Measurements from ENCODE around the gene OSBPL9. TPM values are rescaled to one million over a fixed set of nuclear protein-coding genes. Genes with fewer than 3 reads are reported as not detected.
"Not testable (repeated sequence)": the region's sequence is repeated elsewhere in the genome, so short reads cannot be mapped to it uniquely, and the experiment has no call there.

Gene OSBPL9
- polyA plus RNA-seq, 5 donors, result 82.3 to 140 (median 131) TPM

DNA sequence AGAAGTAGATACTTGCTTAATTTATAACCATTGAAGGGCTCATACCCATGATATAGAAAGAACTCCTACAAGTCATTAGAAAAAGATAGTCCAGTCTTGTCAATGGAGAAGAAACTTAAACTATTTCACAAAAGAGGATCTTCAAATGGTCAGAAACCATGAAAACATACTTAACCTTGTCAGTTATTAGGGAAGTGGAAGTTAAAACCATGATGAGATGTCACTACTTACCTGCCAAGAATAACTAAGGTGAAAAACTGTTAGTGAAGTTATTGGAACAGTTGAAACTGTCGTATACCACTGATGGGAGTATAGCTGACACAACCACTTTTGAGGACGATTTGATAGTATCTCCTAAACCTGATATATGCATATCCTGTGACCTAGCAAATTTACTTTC is 46.8 kb downstream of the OSBPL9 start:
- no peak for DNase-seq

DNA sequence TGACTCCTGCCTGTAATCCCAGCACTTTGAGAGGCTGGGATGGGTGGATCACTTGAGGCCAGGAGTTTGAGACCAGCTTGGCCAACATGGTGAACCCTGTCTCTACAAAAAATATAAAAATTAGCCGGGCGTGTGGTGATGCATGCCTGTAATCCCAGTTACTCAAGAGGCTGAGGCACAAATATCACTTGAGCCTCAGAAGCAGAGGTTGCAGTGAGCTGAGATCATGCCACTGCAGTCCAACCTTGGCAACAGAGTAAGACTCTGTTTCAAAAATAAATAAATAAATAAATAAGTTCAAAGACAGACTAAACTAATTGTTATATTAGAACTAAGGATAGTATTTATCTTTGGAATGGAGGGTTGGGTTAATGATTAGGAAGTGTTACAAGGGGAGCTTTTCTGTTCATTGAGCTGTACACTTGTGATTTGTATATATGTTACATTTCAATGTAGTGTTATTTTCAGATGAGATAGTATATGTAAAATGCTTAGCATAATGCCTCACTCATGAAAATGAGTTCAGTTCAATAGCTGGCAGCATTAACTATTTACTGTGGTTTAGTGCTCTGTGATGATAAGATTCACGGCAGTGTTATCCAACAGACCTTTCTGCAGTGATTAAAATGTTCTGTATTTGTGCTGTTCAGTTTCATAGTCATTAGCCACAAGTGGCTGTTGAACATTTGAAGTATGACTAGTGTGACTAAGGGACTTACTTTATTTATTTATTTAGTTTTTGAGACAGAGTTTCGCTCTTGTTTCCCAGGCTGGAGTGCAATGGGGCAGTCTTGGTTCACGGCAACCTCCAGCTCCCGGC is 47.7 kb downstream of the OSBPL9 start:
- DNase-seq, result no peak

DNA sequence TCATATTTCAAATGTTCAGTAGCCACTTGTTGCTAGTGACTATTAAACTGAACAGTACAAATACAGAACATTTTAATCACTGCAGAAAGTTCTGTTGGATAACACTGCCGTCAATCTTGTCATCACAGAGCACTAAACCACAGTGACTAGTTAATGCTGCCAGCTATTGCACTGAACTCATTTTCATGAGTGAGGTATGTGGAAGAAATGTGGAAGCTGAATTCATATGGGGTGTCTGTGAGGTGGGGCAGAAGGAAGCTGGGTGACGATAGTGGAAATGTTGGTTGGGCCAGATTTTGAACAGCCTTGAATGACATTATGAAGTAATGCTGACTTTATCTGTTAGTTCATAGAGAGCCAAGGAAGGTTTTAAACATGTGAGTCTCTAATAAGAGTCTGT is 49.6 kb downstream of the OSBPL9 start:
- no peak for DNase-seq

DNA sequence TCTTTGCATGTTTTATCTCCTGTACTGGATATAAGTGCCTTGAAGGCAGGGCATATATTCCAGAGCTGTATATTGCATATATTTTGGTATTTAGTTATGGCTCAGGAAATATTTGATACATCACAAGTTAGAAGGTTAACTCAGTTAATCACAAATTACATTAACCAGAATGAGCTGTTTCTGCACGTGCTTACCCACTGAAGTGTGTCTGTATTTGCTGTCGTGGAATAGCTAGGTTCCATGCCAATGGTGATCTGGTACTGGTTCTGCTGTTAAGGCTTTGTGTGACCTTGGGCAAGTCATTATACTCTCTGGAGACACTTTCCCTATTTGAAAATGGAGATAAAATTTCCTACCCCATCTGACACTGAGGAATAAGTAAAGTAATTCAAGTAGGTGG is 50.7 kb downstream of the OSBPL9 start:
- DNase-seq, result no peak

DNA sequence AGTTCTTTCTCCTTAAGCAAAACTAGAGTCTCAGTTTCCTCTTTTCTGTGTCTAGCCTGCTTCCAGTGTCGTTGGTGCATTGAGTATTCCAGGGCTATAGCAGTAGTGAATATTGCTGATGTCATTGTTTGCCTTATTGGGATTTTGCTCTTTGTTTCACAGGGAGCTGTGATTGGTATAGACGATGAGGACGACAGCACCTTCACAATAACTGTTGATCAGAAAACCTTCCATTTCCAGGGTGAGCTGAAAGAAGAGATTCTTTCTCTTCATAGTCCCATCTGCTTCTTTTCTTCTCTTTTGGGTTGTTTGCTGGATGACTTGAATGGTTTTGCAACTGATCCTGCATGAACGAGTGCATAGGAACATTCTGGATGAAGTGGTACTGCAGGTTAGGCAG is 52.4 kb downstream of the OSBPL9 start:
- DNase-seq, result no peak

DNA sequence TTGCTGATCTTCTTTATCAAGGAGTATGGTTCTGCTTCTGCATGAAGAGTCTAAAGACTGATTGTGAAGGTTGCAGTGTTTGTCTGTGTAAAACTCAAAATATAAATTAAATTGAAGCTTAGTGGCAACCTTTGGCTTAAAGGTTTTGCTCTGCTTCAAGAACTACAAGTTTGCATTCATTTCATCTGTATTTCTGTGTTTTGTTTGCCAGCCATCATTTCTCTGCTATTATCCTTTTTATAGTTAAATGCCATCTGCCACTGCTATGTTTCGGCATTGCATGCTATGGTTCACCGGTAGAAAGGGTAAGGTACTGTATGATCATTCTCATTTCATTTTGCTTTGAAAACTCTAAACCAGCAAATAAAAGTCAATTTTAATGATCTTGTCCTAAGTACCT is 52.9 kb downstream of the OSBPL9 start:
- DNase-seq, result no peak

DNA sequence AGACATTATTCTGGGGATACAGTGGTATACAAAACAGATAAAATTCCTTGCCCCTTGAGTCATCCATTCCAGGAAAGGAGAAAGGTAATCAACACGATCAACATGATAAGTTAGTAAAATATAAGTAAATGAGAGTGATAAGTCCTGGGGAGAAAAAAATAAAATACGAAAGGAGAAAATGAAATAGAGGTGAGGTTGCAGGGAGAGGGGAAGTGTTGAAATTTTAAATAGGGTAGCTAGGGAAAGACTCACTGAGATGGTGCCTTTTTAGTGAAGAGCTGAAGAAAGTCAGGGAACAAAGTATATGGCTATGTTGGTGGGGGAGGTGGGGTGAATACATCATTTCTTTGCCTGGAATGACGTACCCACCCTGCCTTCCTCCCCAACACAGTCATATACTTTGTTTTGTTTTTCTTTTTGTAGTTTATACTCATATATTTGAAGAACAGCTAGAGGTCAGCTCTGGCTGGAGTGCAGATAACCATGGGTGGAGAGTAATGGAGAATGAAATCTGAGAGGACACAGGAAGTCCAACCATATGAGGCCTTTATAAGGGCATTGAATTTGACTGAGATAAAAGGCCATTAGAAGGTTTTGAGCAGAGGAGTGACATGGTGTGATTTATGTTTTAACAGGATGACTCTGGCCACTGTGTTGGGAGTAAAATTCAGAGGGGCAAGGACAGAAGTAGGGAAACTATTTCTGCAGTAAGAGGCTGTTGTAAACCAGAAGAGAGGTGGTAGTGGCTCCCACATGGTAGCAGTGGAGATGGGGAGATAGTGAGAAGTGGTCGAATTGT is 54.8 kb downstream of the OSBPL9 start:
- no peak for DNase-seq

DNA sequence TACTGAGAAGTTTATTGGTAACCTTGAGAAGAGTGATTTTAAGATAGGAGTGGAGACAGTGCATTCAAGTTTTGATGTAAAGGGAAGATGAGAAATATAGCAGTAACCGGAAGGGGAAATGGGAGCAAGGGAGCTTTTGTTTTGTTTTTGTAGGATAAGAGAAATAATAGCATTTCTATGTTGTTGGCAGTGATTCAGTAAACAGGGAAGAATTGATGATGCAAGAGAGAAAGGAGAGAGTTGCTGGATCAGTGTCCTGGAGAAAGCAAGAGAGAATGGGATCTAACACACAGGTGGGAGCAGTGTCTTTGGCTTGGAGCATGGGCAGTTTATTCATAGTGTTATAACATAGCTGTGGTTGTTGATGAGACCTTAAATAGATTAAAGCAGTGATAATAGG is 56.4 kb downstream of the OSBPL9 start:
- no peak for DNase-seq

DNA sequence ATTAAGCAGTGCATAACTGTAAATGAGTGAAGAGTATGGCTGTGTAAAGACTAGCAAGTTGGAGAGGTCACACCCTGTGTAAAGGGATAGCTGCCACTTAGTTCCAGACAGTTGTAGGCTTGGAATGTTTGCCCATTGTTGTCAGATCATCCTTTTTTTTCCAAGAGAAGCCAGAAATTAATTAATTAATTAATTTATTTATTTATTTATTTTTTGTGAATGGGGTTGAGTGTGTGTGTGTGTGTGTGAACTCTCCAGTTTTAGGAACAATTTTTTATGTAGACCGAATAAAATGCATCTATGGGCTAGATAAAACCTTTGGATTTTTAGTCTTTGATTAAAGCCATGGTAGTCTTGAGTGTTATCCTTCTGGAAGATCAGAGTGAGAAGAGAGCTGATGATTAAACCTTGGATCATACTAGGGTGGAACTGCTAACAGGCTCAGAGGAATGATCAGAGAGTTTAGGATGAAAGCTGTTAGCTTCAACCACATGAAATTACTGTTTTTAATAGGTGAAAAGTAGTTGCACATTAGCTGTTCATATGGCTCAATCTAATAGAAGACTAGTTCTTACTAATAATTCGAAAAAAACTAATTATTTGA is 58.4 kb downstream of the OSBPL9 start:
- no peak for DNase-seq

DNA sequence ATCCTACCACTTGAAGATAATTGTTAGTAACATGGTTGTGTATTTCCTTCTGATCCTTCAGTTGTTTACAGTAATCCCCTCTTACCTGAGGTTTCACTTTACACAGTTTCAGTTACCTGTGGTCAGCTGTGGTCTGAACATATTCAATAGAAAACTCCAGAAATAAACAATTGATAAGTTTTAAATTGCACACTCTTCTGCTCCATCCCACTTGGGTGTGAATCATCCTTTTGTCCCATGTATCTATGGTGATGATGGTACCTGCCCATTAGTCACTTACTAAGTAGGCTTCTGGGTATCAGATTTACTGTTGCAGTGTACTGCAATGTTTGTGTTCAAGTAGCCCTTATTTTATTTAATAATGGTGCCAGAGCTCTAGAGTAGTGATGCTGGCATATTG is 62.5 kb downstream of the OSBPL9 start:
- DNase-seq, result no peak

DNA sequence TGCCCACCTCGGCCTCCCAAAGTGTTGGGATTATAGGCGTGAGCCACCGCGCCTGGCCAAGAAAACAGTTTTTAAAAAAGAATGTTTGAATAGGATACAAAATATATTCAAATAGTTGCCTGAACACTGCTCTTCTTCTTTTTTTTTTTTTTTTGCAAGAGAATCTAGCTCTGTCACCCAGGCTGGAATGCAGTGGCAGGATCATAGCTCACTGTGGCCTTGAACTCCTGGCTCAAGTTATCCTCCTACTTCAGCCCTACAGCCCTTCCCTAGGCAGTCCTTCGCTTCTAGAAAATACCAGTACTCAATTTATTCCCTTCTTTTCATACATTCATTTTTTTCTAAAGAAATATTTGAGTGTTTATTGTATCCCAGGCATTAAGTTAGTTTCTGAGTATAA is 67.9 kb downstream of the OSBPL9 start:
- DNase-seq, result no peak

DNA sequence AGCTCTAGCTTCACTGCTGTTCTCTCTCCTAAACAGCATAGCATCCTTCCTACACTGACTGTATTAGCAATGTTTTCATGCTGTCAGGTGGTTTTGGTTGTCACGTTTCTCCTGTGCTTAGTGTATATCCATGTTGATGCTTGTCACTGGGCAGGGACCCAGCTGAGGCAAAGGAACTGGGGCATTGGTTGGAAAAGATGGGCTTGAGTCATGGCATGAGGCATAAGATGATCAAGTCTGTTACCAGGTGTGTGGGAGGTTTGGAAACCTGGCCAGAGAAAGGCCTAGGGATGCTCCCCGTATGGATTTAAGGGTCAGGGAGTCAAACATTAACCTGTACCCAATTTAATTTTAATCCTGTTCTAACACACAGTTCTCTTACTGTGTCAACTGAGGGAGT is 69.6 kb downstream of the OSBPL9 start:
- DNase-seq, result no peak

DNA sequence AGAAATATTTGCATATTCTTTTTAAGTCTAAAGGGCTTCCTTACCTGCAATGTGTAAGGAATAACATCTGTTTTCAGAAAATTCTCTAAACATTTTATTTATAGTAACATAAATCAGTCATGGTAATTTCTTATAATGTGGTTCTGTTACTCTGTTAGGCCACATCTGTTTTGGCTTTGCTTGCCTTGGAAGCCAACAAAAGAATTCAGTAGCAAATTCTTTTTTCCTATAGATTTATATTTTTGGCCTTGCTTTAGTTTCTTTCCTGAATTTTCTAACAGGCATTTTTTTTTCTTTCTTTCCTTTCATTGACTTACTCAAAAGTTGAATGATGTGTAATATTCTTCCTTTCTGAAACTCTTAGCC is 72.2 kb downstream of the OSBPL9 start:
- no peak for DNase-seq

DNA sequence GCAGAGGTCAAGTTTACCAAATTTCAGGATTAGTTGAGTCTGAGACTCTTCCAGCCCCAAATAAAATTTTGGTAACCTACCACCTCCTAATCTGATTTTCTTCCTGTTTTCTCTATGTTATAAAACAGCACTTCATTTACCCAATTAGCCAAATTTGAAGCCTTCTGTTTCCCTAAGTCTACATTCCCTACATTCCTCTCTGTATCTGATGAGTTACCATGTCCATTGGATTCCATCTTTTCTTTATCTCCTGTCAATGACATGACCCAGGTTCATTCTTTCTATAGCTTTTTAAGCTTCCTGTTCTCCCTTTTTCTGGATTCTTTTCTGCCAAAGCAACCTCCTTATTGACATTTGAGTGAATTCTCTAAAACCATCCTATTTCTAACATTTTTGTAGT is 72.8 kb downstream of the OSBPL9 start:
- DNase-seq, result no peak

DNA sequence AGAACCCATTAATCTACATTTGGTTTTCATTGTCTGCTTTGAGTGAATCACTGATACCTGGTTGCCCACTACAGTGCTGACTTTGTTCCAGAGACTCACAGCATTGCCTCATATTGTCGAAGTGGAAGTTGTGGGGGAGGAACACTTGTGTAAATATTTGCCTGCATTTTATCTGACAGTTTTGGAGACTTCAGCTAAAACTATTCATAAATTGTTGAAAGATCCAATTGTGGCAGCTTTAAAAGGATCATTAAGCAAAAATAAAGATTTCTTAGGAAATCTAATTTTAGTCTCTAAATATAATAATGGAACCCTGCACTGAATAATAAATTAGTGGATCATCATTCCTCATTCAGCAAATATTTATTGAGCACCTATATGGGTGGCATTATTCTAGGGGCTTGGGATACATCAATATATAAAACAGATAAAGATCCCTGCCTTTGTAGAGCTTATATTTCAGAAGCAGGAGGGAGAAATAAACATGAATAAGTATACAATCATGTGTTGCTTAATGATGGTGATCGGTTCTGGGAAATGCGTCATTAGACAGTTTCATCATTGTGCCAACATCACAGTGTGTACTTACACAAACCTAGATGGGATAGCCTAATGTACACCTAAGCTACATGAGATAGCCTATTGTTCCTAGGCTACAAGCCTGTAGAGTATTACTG is 73.5 kb downstream of the OSBPL9 start:
- no peak for DNase-seq

DNA sequence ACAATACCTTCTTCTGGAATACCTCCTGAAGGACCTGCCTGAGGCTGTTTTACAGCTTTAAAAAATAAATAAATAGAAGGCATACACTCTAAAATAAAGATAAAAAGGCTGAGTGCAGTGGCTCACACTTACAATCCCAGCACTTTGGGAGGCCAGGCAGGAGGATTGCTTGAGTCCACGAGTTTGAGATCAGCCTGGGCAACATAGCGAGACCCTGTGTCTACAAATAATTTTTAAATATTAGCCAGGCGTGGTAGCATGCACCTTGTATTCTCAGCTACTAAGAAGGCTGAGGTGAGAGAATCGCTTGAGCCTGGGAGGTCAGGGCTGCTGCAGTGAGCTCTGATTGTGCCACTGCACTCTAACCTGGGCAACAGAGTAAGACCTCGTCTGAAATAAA is 75.0 kb downstream of the OSBPL9 start:
- DNase-seq, result no peak

DNA sequence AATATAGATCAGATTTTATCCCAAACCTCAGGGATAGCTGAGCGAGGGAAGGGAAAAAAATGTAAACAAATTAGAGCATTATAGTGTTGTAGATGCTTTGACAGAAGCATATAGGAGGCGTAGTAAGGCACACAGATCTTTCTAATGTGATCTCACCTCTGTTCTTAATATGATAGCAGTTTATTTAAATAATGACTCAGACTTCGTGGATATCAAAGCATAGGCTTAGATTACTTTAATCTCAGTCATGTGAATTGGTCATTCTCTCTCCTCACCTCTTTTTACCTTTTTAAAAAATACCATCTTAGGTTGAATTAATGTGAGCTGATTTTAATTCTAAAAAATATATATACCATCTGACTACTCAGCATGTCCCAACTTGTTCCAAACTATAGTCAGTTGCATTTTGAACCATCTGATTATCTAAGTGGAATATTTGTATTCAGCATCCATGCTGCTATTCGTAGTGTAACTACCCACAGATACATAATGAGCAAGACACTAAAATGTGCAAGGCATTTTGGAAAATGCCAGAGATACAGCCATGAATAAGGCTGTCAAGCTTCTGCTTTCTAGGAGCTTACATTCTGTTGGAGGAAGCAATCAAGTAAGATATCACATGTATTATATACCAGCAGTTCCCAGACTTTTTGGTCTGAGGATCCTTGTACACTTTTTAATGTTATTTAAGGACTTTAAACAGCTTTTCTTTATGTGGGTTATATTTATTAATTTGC is 76.7 kb downstream of the OSBPL9 start:
- DNase-seq, result no peak

DNA sequence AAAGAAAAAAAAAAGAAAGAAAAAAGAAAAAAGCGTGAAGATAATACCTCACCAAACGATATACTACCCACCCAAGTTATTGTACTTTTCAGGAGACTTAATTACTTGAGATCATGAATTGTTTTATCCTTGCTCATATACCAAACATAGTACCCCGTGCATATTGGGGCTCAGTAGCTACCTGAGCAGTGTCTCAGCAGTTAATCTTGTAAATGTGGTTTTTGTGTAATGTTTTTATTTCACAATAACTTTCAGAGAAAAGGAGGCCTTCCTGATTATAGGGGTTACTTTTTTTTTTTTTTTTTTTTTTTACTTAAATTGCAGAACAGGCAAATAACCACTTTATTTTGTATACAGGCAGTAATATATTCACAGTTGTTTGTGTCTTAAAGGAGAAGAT is 80.3 kb downstream of the OSBPL9 start:
- no peak for DNase-seq

DNA sequence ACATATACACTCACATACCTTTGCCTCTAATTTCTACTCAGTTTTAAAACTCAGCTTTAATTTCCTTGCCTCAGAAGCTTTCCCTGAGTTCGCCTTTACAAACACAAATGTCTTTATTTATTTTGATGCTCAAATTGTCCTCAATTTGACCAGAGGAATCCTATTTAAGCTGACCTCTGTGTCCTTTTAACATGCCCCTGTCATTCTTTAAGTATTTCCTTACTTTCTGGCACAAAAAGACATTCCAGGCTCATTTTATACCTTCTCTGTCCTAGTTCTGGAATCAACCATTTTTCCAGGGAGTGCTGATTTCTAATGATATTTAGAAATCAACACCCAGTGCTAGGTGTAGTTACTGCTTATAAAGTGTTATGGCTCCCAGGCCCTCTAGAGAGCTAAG is 82.5 kb downstream of the OSBPL9 start:
- DNase-seq, result no peak

DNA sequence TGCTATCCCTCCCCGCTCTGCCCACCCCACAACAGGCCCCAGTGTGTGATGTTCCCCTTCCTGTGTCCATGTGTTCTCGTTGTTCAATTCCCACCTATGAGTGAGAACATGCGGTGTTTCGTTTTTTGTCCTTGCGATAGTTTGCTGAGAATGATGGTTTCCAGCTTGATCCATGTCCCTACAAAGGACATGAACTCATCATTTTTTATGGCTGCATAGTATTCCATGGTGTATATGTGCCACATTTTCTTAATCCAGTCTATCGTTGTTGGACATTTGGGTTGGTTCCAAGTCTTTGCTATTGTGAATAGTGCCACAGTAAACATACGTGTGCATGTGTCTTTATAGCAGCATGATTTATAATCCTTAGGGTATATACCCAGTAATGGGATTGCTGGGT is 84.9 kb downstream of the OSBPL9 start:
- not testable (repeated sequence) for DNase-seq

DNA sequence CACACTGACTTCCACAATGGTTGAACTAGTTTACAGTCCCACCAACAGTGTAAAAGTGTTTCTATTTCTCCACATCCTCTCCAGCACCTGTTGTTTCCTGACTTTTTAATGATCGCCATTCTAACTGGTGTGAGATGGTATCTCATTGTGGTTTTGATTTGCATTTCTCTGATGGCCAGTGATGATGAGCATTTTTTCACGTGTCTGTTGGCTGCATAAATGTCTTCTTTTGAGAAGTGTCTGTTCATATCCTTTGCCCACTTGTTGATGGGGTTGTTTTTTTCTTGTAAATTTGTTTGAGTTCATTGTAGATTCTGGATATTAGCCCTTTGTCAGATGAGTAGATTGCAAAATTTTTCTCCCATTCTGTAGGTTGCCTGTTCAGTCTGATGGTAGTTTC is 85.3 kb downstream of the OSBPL9 start:
- not testable (repeated sequence) for DNase-seq

DNA sequence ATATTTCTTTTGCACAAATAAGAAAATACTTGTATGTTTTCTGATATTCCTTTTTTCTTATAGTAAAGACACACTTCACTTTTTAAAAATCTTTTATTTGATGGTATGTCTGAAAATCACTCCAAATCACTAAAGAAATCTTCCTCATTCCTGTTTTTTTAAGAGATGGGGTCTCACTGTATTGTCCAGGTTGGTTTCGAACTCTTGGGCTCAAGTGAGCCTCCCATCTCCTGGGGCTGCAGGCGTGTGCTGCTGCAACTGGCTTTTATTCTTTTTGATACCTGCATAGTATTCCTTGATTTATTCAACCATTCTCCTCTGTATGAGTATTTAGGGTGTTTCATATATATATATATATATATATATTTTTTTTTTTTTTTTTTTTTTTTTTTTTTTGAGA is 88.1 kb downstream of the OSBPL9 start:
- DNase-seq, result no peak

Measured in right lung (tissue), 5 donors.